KMS-11 (cell line): ENCODE data around the gene CTDSP2.

Experiments used
- H2AFZ ChIP-seq: fragments of 200-600 bp; sonication (generic); 2 replicates; pipeline ENCODE4 v1.6.1; 2016; ENCODE audit warnings: antibody characterized with exemption, mixed run types, low read depth
- H3K27ac ChIP-seq: fragments of 200-600 bp; sonication (generic); 2 replicates; pipeline ENCODE4 v1.6.1; 2016; ENCODE audit warnings: mild to moderate bottlenecking, mixed run types
- H3K27me3 ChIP-seq: fragments of 200-600 bp; sonication (generic); 2 replicates; pipeline ENCODE4 v1.6.1; 2017; ENCODE audit warnings: mild to moderate bottlenecking, low read depth, mixed run types, moderate library complexity; ENCODE audit not compliant: insufficient read depth
- H3K36me3 ChIP-seq: fragments of 200-600 bp; sonication (generic); 2 replicates; pipeline ENCODE4 v1.6.1; 2017; ENCODE audit warnings: mild to moderate bottlenecking, mixed run types; ENCODE audit not compliant: insufficient read depth
- H3K4me1 ChIP-seq: fragments of 200-600 bp; sonication (generic); 2 replicates; pipeline ENCODE4 v1.6.1; 2016; ENCODE audit warnings: mild to moderate bottlenecking, low read depth, mixed run types; ENCODE audit not compliant: poor library complexity, severe bottlenecking
- H3K4me2 ChIP-seq: fragments of 200-600 bp; sonication (generic); 2 replicates; pipeline ENCODE4 v1.7.0; 2016; ENCODE audit warnings: mild to moderate bottlenecking, mixed run types
- H3K4me3 ChIP-seq: fragments of 200-600 bp; sonication (generic); IDR thresholded peaks from 2 replicates; pipeline ENCODE4 v1.6.1; 2017; ENCODE audit warnings: low read depth, low read length, mixed read lengths; ENCODE audit not compliant: insufficient read depth
- H3K79me2 ChIP-seq: fragments of 200-600 bp; sonication (generic); 2 replicates; pipeline ENCODE4 v1.6.1; 2016; ENCODE audit warnings: low read depth, mixed run types; ENCODE audit not compliant: insufficient read depth
- H3K9ac ChIP-seq: fragments of 200-600 bp; sonication (generic); 2 replicates; pipeline ENCODE4 v1.6.1; 2016; ENCODE audit warnings: mild to moderate bottlenecking, mixed run types
- H4K20me1 ChIP-seq: fragments of 200-600 bp; sonication (generic); 2 replicates; pipeline ENCODE4 v1.6.1; 2016; ENCODE audit warnings: mild to moderate bottlenecking, mixed run types; ENCODE audit not compliant: insufficient read depth
- CTCF ChIP-seq: fragments of 200-600 bp; sonication (generic); conservative IDR thresholded peaks from 2 replicates; pipeline ENCODE4 v1.6.1; 2017; ENCODE audit warnings: low read depth, mild to moderate bottlenecking, antibody characterized with exemption, low read length, moderate library complexity, mixed read lengths

CTDSP2 gene

GRCh38 chr12:57810450-57810849, 36.1 kb downstream of the CTDSP2 start:
- H3K27ac ChIP-seq = no peak overlapping the region
- H3K36me3 ChIP-seq = no peaks in the 10 kb centered on the region
- H3K79me2 ChIP-seq = no peaks in the 10 kb centered on the region
- TF ChIP-seq CTCF = no peak
- no peaks in the 10 kb centered on the region for H3K27me3 ChIP-seq
- no peaks in the 10 kb centered on the region for H3K4me1 ChIP-seq
- no peak overlapping the region for H3K9ac ChIP-seq
- H3K4me2 ChIP-seq = no peak overlapping the region
- H4K20me1 ChIP-seq = no peaks in the 10 kb centered on the region
- no peak overlapping the region for H3K4me3 ChIP-seq
- H2AFZ ChIP-seq = no peak overlapping the region

DNA sequence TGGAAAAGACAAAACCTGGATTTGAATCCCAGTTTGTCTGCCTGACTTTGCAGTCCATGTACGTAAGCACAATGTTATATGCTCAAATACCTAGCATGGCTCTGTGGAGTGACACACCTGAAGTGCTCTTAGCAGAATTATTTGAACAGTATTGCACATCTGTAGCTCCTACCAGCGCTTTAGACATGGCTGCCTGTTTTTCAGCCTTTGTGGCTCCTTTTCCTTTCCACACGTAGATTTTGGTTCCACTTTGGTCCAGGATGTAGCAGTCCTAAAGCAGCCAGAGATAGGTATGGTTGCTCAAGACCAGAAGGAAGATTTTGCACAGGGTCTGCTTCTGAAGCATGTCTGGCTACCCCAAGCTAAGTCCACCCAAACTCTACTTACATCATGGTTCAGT, 37.1 kb downstream of the CTDSP2 start:
- Histone ChIP-seq H3K4me3 (no peak overlapping the region), H4K20me1 (no peaks in the 10 kb centered on the region), H2AFZ (no peak overlapping the region), H3K4me2 (no peak overlapping the region), H3K27ac (no peak overlapping the region), H3K79me2 (no peaks in the 10 kb centered on the region), H3K4me1 (no peaks in the 10 kb centered on the region), H3K36me3 (no peaks in the 10 kb centered on the region), H3K27me3 (no peaks in the 10 kb centered on the region), H3K9ac (no peak overlapping the region)
- no peak for TF ChIP-seq CTCF

- H2AFZ ChIP-seq = no peak overlapping the region
- no peaks in the 10 kb centered on the region for H3K79me2 ChIP-seq
- no peak overlapping the region for H3K4me2 ChIP-seq
- H3K4me3 ChIP-seq = no peak overlapping the region
- peaks cover 6% of the 10 kb centered on the region for H3K4me1 ChIP-seq
- H3K27me3 ChIP-seq = no peaks in the 10 kb centered on the region
- no peaks in the 10 kb centered on the region for H4K20me1 ChIP-seq
- H3K36me3 ChIP-seq = no peaks in the 10 kb centered on the region
- H3K27ac ChIP-seq = no peak overlapping the region
- no peak overlapping the region for H3K9ac ChIP-seq
- no peak for TF ChIP-seq CTCF
Measured at GRCh38 chr12:57808351-57808750, 38.2 kb downstream of the CTDSP2 start.

DNA sequence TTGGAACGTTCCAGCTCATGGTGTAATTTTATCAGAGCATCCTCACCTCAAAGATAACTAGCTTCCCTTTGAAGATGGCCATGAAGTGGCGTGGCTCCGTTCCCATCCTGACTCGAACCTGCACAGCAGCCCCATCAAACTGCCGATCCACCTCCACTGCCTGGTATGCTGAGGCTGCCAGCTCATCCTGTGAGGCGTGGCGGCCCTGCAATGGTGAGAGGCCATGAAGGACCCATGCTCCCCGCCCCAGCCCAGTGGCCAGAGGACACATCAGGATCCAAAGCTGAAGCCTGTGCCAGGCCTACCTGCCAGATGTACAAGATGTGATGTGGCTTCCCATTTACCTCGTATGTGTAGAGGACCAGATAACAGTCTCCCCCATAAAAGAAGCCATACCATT, 39.2 kb downstream of the CTDSP2 start:
- peaks cover 6% of the 10 kb centered on the region for H3K4me1 ChIP-seq
- H3K4me2 ChIP-seq = no peak overlapping the region
- H3K4me3 ChIP-seq = no peak overlapping the region
- no peak overlapping the region for H3K9ac ChIP-seq
- TF ChIP-seq CTCF = no peak
- no peak overlapping the region for H2AFZ ChIP-seq
- H3K27me3 ChIP-seq = no peaks in the 10 kb centered on the region
- H3K36me3 ChIP-seq = no peaks in the 10 kb centered on the region
- no peak overlapping the region for H3K27ac ChIP-seq
- H3K79me2 ChIP-seq = no peaks in the 10 kb centered on the region
- H4K20me1 ChIP-seq = no peaks in the 10 kb centered on the region

GRCh38 chr12:57806677-57807076, 39.9 kb downstream of the CTDSP2 start:
- Histone ChIP-seq H3K4me1 (peaks cover 6% of the 10 kb centered on the region), H3K36me3 (no peaks in the 10 kb centered on the region), H4K20me1 (no peaks in the 10 kb centered on the region), H3K4me2 (no peak overlapping the region), H3K27me3 (no peaks in the 10 kb centered on the region), H3K9ac (no peak overlapping the region), H3K79me2 (no peaks in the 10 kb centered on the region), H2AFZ (no peak overlapping the region), H3K27ac (no peak overlapping the region), H3K4me3 (no peak overlapping the region)
- no peak for TF ChIP-seq CTCF
